HG02571 (cell line): Measurements from ENCODE around the gene LRCH3.
A peak's percentile ranks its signal among the peaks of the same experiment; 100 is the strongest.

Experiments used
- ATAC-seq: cut with Tn5 transposase; IDR thresholded peaks from one replicate; pipeline ENCODE4 v1.9.1; 2021; ENCODE audit warnings: mild to moderate bottlenecking, moderate library complexity; ENCODE audit not compliant: unreplicated experiment

LRCH3 gene

GRCh38 chr3:197791892-197792647, 1.0 kb downstream of the LRCH3 start:
- ATAC-seq, result peak; percentile 19

GRCh38 chr3:197793247-197793646, 2.2 kb downstream of the LRCH3 start:
- ATAC-seq, result no peak

DNA sequence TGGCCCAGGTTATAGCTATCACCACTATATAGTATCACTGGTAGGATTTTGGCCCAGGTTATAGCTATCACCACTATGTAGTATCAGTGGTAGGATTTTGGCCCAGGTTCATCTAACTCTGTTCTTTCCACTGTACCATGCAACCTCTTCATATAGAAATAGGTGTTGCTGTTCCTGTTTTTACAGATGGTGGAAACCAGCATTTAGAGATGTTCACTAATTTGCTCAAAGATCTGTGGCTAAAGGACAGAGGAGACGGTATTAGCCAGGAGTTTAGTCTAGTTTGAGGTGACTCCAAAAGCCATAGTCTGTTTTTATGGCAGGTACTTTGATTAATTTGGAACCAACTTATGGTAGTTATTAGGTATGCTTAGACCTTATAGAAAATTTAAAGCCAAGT, 3.1 kb downstream of the LRCH3 start:
- ATAC-seq, result no peak

- no peak for ATAC-seq
Observed at GRCh38 chr3:197795200-197795599, 4.1 kb downstream of the LRCH3 start.

DNA sequence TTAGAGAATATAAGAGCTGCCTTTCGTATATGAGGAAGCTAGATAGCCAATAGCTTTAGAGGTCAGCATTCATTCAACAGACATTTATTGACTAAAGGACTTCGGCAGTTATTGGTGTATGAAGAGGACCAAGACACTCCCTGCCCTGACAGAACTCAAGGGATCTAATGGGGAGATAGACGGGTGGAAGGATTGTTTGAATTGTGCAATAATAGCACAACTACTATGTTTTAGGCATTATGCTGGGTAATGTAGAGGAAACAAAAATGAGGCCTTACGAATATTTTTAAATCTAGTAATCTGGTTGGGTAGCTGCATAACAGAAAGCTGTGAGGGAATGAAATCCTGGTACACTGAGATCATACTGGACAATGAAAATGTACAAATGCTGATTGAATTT, 5.0 kb downstream of the LRCH3 start:
- no peak for ATAC-seq

- ATAC-seq, result no peak
Observed at GRCh38 chr3:197798863-197799262, 7.8 kb downstream of the LRCH3 start.

GRCh38 chr3:197800379-197800778, 9.3 kb downstream of the LRCH3 start:
- no peak for ATAC-seq

DNA sequence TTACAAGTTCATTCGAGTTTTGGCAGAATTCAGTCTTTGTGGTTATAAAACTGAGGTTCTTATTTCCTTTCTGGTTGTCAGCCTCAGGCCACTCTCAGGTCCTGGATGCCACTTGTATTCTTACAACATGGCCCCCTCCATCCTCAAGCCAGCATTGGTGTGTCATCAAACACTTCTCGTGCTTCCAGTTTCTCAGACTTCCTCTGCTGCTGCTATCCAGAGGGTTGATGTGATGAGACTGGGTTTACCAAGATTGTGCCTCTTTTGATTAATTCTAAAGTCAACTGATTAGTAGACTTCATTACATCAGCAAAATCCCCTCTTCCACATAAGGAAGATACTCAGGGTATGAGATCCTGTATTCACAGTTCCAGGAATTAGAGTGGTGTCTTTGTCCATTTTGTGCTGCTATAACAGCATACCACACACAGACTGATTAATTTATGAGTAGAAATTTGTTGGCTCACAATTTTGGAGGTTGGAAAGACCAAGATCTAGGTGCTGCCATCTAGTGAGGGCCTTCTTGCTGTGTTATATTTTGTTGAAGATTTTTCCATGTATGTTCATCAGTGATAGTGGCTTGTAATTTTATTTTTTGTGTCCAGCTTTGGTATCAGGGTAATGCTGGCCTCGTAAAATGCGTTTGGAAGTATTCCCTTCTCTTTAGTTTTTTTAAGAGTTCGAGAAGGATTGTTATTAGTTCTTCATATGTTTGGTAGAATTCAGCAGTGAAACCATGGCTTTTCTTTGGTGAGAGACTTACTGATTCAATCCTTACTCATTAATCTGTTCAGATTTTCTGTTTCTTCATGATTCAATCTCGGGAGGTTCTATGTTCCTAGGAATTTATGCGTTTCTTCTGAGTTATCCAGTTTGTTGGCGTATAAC, 11.1 kb downstream of the LRCH3 start:
- ATAC-seq, result no peak

- no peak for ATAC-seq
Observed at GRCh38 chr3:197802779-197803459, 11.9 kb downstream of the LRCH3 start.

GRCh38 chr3:197804511-197804910, 13.5 kb downstream of the LRCH3 start:
- ATAC-seq, result no peak

GRCh38 chr3:197807969-197808587, 17.0 kb downstream of the LRCH3 start:
- ATAC-seq, result no peak

GRCh38 chr3:197809356-197810020, 18.4 kb downstream of the LRCH3 start:
- no peak for ATAC-seq

DNA sequence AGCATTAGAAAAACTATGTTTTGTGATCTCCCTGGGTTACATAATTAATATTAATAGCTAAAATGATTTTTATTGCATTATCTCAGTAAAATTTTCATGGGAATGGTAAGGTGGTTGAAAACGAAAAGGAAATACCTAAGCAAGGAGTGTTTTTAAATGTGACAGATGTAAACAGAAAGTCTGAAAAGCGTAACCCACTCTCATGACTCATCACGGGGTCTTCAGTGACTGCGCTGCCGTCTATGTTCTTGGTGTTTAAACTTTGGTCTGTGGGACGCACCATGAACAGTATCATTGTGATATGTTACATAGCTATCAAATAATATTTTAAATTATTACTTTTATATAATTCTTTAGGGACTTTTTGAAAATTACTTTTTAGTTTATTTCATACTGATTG, 19.8 kb downstream of the LRCH3 start:
- ATAC-seq, result no peak

DNA sequence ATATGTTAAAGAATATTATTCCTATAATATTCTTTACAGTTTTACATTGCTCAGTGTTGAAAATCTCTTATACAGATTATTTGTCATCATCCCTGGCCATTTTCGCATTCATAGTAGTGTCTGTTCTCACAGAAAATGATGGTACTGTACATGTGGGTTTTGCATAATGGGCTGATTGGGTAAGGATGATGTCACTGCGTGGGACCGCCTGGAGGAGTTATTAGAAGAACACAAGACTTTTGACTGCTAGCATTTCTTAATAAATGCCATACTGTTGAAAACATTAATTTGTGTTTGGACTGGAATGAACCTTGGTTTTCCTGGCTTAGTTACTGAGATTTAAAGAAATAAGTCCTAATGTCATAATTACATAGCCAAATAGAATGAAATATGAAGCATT, 20.3 kb downstream of the LRCH3 start:
- no peak for ATAC-seq

DNA sequence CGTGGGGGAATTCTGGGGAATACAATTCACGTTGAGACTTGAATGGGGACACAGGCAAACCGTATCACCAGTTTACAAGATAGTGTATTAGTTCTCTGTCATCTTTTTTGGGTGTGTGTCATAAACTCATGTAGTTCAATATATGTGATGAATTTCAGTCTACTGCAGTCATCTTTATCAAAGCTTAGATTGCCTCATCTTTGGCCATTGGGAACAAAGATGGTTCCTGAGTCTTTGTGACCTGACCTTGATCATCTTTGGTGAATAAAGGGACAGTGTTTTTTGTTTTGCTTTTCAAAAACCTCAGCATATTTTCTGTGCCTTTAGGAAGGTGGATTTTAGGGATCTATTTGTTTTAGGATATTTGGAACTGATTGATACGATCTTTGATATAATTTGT, 23.3 kb downstream of the LRCH3 start:
- ATAC-seq, result no peak

DNA sequence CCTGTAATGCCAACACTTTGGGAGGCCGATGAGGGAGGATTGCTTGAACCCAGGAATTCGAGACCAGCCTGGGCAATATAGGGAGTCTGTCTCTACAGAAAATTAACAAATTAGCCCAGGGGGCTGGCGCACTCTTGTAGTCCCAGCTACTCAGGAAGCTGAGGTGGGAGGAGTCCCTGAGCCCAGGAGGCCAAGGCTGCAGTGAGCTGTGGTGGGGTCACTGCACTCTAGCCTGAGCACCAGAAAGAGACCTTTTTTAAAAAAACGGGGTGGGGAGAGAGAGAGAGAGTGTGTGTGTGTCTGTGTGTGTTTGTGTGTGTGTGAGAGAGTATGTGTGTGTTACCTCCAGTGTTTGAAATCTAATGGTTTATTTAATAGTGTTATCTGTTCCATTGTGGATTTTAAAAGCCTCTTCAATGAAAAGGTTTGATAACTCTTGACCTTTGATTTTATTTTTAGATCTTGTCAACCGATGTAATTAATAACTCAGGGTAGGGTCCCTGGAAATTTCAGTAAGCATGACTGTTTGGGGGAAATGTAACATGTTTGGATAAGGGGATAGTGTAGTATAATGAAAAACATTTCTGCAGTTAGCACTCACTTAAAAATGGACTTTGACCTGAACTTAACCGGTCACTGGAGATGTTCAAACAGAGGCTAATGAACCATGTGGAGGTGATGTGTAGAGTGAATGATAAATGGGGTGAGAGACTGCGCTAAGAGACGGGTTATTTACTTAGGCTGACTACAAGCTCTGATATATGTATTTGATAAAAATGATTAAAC, 29.7 kb downstream of the LRCH3 start:
- no peak for ATAC-seq

DNA sequence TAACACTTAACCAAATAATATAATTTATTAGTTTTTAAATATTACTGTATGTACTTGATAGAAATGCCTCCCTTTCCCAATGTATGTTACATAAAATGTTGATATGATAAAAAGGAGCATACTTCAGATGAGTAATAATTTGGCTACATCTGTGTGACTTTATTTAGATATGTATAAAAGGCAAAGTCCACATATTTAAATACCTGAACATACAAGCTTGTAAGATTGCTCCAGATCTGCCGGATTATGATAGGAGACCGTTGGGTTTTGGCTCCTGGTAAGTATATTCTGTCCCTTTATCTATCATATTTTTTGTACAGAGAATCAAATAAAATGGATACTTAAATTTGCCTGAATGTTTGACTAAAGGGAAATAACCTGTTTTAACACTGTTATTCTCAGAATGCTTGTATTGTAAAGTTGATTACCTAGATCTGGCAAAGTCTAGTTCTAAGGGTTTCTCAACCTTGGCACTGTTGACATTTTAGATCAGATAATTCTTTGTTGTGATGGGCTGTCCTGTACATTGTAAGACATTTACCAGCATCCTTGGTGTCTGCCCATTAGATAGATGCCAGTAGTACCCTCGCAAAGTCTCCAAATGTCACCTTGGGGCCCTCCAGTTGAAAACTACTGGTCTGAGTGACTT, 38.5 kb downstream of the LRCH3 start:
- no peak for ATAC-seq

DNA sequence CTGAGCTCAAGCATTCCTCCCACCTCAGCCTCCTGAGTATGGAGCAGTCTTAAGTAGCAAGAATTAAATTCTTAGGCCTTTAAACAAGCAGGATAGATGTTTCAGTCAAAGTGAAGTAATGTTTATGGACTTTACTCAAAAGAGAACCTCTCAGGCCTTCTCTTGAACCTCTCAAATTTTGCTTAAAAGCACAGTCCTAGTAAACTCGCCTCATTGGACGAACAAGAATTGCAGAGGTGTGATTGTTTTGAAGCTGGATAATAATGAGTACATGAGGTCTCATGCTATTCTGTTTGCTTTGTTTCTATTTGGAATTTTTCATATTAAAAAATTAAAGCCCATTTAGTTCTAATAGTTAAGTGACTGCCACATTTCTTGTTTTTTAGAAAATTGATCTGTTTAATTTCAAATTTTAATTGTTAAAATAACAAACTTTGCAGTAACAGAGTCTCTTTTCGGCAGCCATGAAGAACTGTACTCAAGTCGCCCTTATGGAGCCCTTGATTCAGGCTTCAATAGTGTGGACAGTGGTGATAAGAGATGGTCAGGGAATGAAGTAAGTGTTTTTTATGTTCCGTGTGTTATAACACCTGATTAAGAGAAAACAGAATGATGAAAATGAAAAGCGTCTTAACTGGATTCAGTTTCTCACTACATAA, 39.4 kb downstream of the LRCH3 start:
- ATAC-seq, result no peak

GRCh38 chr3:197830967-197831313, 39.9 kb downstream of the LRCH3 start:
- no peak for ATAC-seq
